Endometrial microvascular endothelial cells (primary cell): Measurements from ENCODE around the gene USH1C. TPM values are rescaled to one million over a fixed set of nuclear protein-coding genes. Genes with fewer than 3 reads are reported as not detected.

ENCODE experiments used
- in situ Hi-C: cut with HindIII; loops from 2 replicates; pipeline ENCODE4 v1.10.0; 2017; ENCODE audit warnings: low sequenced_read_pairs, low pct_unique_long_range_greater_than_20kb; ENCODE audit errors: inconsistent ontology term
- total RNA-seq: library from RNA; depleted of rRNA; stranded (reverse); fragments of >200 nt; gene quantifications from one replicate; pipeline ENCODE4 v1.2.3, GENCODE V29; 2015; ENCODE audit errors: inconsistent ontology term

The USH1C gene
- total RNA-seq = not detected

DNA sequence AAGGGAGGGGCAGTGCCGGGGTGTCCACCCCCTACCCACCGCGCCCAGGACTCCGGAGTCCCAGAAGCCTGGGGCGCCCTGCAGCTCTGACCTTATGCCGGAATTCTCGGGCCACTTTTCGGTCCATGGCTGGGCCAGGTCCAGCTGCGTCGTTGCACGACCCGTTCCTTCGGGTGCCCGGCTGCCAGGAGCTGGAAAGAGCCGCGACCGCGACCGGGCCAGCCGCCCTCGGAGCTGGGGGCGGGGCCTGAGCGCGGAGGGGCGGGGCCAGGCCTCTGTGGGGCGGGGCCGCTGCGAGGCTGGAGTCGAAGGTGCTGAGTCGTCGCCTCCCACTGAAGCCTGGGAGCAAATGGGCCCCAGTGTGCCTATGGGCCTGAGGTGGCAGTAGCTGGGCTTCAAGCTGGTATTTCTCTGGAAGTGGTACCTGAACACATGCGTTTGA, at the start of gene USH1C:
TSS of gene USH1C (minus strand) at position 236 of the 442 bp plus-strand sequence. CDS start at position 127, 109 bp downstream.
- in situ Hi-C loops = no loop called here

DNA sequence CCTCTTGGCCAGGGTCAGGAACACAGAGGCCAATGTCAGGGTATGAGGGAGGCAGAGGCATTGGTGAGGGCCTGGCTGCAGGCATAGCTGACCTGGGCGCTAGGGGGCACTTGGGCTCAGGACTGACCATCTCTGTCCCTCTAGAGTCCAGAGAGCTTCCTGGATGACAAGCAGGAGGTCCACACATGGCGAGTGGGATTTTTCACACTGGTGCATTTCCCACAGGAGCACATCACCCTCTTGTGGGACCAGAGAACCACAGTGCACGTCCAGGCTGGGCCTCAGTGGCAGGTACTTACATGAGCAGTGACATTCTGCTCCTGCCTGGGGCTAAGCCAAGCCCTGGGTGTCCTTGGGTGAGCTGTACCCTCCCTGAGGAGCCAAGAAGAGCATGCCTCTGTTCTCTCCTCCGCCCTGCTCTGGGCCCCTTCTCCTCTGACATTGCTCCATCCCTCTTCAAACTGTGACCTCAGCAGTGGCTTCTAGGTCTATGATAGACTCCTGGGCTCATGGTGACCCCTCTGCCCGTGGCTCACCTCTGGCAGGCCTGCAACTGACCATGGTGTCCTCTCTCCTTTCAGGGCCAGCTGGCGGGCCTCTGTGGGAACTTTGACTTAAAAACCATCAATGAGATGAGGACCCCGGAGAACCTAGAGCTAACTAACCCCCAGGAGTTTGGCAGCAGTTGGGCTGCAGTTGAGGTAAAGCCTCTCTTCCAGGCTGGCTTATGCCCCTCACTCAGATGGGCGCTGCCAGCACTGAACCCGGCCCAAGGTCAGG, 49.4 kb upstream of the USH1C start:
- in situ Hi-C loops = no loop called here

DNA sequence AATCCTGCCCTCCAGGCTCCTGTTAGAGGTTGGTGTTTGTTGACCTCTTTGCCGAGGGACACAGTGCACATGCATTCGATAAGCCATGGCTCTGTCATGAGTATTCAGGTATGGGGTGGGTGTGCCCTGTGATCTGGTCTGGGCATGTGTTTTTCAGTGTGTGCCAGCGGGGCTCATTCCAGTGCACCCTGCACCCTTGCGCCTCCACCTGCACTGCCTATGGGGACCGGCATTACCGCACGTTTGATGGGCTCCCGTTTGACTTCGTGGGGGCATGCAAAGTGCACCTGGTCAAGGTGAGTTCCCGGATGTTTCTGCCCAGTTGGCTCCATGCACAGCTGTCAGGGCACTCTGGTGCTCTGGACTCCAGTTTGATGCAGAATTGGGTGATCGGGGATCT, 47.1 kb upstream of the USH1C start:
- in situ Hi-C loops = no loop called here

DNA sequence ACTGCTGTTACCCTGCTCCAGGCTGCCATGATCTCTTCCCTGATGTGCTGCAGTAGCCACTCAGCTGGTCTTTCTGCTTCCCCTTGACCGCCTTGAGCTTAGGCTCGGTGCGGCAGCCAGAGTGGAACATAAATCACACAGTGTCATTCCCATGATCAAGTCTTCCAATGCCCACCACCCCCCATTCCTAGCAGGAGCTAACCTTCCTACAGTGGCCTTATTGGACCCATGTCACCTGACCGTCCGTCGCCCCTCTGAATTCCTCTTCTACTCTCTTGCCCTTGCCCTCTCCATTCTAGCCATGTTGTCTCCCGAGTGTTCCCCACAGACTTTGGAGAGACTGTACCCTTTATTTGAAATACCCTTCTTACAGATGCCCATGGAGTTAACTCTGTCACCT, 46.2 kb upstream of the USH1C start:
- in situ Hi-C loops = no loop called here

DNA sequence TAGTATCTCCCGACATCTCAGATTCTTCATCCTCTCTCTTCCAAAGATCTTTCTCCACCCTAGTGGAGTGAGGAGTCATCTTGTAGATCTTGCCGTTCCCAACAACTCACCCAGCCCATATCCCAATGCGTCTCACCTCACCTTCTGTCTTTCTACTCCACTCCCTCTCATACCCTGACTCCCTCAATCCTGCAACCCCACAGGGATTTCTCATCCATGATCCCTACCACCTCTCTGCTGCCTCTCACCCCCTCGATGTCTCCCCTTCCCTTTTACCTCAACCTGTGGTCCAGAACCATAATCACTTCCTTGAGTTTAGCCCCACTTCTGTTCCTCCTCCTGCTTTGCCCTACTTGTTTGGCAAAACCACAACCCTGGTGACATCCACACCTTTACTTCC, 44.5 kb upstream of the USH1C start:
- in situ Hi-C loops = no loop called here

DNA sequence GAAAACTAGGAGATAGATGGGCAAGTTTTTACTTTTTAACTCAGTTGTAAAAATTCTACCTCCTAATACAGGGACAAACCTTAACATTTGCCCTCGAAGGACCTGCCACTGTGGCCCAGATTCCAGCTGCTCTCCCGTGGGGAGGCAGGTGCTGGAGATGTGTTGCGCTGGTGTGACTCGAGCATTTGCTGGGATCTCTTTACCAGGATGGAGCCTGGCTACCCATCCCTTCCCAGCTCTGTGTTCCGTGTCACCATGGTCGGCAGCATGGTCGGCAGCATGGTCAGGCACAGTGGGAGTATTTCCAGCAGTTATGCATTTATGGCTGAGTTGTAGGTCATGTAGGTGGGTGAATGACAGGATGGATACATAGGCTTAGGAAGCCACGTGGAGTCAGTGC, 44.0 kb upstream of the USH1C start:
- in situ Hi-C loops = no loop called here

DNA sequence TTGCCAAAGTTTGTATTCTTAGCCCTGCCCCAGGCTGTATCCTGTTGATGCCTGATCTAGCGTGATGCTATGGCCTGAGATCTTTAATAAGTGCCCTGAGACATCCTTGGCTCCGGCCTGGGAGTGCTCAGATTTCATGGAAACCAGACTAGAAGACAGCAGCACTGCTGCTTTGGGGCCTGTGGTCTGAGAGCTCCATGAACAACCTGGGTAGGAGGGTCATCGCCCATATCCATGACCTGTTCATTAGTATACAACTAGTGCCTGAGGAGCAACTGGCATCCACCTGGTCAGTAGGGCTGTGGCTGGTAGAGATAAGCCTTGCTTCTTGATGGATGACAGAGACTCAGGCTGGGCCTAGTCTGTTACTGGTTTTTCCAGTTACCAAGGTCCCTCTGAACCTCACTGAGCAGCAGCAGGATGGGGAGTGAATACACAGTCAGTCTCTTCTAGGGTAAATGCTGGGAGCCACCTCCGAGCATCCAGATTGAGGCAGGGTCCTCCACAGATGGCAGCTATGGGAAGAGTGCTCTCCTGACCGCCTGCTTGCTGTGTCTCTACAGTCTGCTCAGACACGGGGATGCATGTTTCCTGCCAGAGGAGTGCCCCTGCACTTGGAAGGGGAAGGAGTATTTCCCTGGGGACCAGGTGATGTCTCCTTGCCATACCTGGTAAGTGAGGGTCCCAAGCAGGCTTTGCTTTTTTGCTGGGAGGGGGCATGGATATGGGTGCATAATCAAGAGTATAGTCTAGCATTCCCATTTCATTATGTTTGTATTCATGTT, 41.9 kb upstream of the USH1C start:
- in situ Hi-C loops = no loop called here

DNA sequence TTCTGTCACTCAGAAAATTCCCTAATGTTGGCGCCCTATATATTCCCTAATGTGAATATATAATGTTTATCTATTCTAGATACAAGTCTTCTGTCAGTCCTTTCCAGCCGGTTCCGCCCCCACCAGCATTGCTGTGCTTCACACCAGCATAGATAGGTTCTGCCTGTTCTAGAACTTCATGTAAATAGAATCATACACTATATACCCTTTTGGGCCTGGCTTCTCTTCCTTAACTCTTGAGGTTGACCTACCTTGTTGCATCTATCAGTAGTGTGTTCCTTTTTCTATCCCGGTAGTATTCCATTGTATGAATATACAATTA, 37.5 kb upstream of the USH1C start:
- in situ Hi-C loops = no loop called here

DNA sequence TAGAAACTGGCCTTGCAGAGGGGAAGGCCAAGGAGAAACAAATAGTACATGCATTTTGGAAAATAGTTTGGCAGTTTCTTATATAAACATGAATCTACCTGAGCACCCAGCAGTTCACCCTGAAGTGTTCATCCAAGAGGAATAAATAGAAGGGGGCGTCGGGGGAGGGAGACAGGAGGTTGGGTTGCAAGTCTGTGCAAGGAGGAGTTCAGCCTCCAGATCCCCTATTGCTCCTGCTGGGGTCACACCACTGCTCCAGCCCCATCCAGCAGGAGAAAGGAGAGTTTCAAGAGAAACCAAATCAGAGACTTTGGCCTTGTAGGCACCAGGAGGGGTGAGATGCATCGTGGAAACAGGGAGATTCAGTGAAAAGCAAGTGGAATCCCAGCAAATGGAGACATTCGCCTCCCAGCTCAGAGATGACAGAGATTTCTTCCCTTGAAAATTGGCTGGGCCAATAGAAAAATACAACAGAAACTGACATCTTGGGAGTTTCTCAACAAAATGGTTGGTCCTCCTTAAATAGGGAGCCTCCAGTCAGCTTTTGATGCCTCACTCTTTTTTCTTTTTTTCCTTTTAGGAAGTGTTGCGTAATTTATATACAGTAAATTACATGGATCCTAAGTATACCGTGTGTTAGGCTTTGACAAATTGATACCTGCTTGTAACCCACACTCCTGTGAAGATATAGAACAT, 37.0 kb upstream of the USH1C start:
- in situ Hi-C loops = no loop called here

DNA sequence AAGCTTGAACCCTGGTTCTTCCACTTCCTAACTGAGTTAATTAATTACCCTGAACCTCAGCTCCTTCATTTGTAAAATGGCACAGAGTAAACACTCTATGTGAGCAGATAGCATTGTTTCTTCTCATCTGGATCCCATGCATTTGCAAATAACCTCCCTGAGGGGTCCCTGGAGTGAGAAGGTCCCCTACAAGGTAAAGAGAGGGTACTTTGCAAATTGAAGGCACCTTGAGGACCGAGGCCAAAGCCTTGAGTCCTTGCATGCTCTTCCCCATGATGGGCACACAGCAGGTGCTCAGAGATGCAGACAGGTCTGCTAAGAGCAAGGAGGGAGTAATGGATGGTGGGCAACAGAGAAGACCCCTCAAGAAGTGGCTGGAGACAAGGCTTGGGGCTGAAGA, 36.1 kb upstream of the USH1C start:
- in situ Hi-C loops = no loop called here

DNA sequence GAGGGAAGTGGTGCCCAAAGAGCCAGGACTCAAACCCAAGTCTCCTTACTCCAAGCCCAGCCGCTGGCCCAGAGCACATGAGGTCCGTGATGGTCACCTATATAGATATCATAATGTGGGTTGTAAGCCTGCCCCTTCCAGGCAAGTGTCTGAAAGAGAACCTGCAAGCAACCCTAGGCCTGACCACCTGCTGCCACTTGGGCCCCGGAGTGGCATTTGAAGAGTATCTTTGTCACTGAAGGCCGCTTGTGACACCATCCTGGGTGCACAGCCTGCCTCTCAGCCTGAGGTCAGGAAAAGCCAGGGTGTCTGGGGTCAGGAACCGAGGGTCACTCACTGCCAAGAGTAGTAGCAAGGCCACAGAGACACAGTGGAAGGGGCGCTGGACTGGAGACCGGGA, 35.2 kb upstream of the USH1C start:
- in situ Hi-C loops = no loop called here

DNA sequence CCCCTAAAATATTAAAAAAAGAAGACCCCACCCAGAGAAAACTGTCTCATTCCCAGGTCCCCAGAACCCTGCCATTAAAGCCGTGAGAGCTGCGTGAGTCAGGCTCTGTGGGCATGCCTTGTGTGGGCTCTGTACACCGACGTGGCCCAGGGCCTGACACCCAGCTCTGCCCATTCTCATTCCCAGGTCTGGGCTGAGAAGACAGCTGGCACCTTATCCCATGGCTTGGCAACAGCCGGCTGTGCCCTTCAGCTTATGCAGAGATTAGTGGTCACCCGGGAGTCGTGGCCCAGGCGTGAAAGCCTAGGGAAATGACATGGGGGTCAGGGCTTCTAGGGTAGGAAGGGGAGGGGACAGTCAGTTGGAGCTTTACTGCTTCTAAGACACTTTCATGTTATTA, 34.7 kb upstream of the USH1C start:
- in situ Hi-C loops = no loop called here

DNA sequence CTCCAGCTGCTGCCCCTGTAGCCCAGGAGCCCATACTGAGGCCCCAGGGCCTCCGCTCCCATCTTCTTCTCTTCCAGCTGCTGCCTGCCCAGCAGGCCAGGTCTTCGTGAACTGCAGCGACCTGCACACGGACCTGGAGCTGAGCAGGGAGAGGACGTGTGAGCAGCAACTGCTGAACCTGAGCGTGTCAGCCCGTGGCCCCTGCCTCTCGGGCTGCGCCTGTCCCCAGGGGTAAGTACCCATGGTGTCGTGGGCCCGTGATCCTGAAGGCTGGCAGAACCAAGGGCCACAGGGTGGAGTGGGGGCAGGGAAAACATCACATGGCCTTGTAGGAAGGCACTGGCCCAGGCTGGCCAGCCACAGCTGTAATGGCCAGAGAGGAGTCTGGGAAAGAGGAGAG, 34.1 kb upstream of the USH1C start:
- in situ Hi-C loops = no loop called here

DNA sequence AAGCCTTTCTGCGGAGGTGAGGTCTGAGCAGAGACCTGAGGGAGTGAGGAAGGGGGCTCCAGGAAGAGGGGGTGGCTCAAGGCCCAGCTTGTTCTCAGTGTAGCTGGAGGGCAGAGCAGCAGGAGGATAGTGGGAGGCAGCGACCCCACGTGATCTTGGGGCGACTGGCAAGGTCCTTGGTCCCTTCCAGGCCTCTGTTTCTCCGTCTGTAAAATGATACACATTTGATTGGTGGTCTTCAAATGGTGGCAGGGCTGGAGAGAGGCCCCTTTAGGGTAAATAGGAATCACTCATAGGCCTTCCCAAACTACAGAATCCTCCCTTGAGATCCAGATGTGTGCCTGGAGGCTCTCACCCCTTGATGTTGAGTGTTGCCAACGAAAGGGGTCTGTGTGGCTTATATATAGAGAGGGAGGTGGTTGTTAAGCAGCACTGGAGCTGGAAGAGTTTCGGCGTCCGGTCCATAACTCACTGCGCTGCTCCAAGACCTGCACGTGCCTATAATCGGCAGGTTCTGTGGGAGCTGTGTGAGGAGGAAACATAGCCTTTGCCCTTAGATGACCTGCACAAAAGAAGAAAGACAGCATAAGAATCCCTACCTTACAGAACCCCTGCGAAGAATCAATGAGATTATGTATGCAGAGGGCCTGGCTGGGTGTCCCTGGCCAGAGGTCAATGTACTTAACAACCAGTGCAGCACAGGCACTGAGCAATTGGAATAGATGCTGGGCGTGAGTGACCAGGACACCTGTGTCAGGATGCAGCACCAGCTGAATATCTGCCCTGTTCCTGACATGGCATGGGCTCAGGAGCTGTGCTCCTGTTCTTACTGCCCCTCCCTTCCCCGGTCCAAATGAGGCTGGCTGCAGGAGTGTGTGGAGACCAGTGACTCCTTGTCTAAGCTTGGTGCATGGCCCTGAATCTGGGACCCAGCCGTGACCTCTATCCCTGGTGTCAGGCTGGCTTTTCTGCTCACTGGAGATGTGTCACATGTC, 31.5 kb upstream of the USH1C start:
- in situ Hi-C loops = no loop called here

DNA sequence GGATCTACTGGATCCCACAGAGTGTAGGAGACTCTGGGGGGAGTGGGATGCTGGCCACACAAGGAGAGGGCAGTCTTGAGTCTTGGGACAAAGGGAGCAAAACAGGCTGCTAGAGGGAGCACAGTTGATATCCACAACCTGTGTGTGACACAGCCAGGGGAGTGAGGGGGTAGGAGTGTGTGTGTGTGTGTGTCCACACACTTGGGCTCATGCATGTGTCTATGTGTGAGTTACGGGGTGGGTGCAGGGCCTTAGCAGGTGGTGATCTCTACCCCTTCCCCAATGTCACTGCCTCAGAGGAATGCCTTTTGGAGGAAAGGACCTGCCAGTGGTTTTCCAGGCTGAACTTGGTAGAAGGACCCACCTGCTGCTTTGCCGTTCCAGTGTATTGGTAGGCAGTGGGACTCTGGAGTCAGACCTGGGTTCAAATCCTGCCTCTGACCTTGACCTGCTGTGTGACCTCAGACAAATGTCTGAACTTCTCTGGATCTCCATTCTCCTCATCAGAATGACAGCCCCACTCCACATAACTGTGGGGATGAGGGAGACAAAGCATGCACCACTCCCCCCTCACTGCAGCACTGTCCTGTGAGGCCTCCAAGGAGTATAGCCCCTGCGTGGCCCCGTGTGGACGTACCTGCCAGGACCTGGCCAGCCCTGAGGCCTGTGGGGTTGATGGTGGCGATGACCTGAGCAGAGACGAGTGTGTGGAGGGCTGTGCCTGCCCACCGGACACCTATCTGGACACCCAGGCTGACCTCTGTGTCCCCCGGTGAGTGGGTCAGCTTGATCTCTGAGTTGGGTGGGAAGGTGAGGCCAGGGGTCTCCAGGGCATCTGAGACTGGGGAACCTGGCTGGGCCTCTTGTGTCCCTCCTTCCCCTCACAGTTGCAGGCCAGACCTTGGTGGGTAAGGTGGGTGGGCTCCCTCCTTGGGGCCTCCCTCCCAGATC, 30.2 kb upstream of the USH1C start:
- in situ Hi-C loops = no loop called here

DNA sequence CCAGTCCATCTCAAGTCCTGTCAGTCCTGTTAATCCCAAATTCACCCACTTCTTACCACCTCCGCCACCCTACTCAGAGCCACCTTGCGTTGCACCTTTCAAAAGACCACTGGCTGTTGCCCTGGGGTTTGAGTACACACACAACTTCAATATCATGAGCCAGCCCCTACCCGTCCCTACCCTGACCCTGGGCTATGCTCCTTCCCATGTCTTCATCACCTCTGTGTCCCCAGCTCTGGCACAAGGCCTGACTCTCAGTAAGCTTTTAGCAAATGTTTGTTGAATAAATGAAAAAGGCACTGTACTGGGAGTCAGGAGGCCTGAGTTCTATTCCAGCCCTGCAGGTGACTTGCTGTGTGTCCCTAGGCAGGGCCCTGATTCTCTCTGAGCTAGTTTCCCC, 29.3 kb upstream of the USH1C start:
- in situ Hi-C loops = no loop called here

DNA sequence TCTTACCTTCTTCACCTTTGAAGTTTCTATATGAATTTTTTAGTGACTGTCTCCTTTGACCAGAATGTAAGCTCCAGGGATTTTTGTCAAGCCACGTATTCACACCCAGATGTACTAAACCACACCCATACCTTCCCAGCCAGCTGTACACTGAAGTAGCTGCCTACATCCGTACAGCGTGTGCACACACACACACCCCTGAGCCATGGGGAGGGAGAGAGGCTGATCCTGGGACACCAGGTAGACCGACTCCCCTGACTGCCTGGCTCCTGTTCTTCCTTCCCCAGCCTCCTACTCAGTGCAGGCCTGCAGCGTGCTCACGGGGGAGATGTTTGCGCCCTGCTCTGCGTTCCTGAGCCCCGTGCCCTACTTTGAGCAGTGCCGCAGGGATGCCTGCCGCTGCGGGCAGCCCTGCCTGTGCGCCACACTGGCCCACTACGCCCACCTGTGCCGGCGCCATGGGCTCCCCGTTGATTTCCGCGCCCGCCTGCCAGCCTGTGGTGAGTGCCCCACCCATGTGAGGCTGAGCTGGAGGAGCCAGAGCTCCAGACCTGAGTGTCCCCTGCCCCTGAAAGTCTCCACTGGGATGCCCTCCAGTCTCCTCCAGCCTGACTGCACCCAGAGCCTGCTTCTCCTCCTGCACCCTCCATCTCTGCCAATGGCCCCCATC, 28.7 kb upstream of the USH1C start:
- in situ Hi-C loops = no loop called here
